Hepatocyte (in vitro differentiated cells): ENCODE results near the gene LDLRAP1.

Experiments used
- CTCF ChIP-seq: fragments of 200-600 bp; sonication (generic); IDR thresholded peaks from 2 replicates; pipeline ENCODE4 v1.5.1; 2016; ENCODE audit warnings: antibody characterized with exemption, mild to moderate bottlenecking; ENCODE audit not compliant: poor library complexity
- EZH2 ChIP-seq: fragments of 200-600 bp; sonication (generic); IDR thresholded peaks from 2 replicates; pipeline ENCODE4 v1.6.1; 2016; ENCODE audit warnings: antibody characterized with exemption, mild to moderate bottlenecking, borderline replicate concordance
- EZH2phosphoT487 ChIP-seq: fragments of 200-600 bp; sonication (generic); IDR thresholded peaks from one replicate; pipeline ENCODE4 v1.6.1; 2018; ENCODE audit warnings: antibody characterized with exemption, mild to moderate bottlenecking, low read depth, moderate library complexity; ENCODE audit not compliant: unreplicated experiment, severe bottlenecking

- TF ChIP-seq CTCF (no peak), EZH2 (no peak), EZH2phosphoT487 (no peak)
These were observed 9.0 kb upstream of the LDLRAP1 start for GRCh38 chr1:25534410-25534788.
